Activated CD4-positive, alpha-beta T cell treated with anti-CD3 and anti-CD28 coated beads, Interleukin-2, amount 10 ng/mL, durations not matched to agents 24 days and 14 days (primary cell): ENCODE measurements around the gene TNC. TPM values are rescaled to one million over a fixed set of nuclear protein-coding genes. Genes with fewer than 3 reads are reported as not detected.
A peak's percentile ranks its signal among the peaks of the same experiment; 100 is the strongest.

Experiments used
- DNase-seq: peaks from one replicate; pipeline ENCODE4 v3.0.0; 2022
- H3K27ac Mint-ChIP-seq: one replicate; pipeline ENCODE4 v1.8.0; 2022; ENCODE audit warnings: mild to moderate bottlenecking, mixed read lengths
- H3K27me3 Mint-ChIP-seq: one replicate; pipeline ENCODE4 v1.8.0; 2022; ENCODE audit warnings: mixed read lengths
- H3K36me3 Mint-ChIP-seq: one replicate; pipeline ENCODE4 v1.8.0; 2022; ENCODE audit warnings: low read depth, mild to moderate bottlenecking, mixed read lengths
- H3K4me1 Mint-ChIP-seq: one replicate; pipeline ENCODE4 v1.8.0; 2021; ENCODE audit warnings: mixed read lengths
- H3K4me3 Mint-ChIP-seq: one replicate; pipeline ENCODE4 v1.8.0; 2022; ENCODE audit warnings: mild to moderate bottlenecking, moderate library complexity, mixed read lengths
- H3K9me3 Mint-ChIP-seq: one replicate; pipeline ENCODE4 v1.8.0; 2021; ENCODE audit warnings: mixed read lengths
- intact Hi-C: fragments of 100-400 bp; cut with micrococcal nuclease; formaldehyde crosslinking; loops from one replicate; pipeline ENCODE4 v1.15.1; 2023
- total RNA-seq: library from RNA; stranded (reverse); gene quantifications from 2 replicates; pipeline ENCODE4 v1.2.3, GENCODE V29; 2022

The TNC gene
- total RNA-seq, 1 donor from 2014 or later: 0.98 TPM

DNA sequence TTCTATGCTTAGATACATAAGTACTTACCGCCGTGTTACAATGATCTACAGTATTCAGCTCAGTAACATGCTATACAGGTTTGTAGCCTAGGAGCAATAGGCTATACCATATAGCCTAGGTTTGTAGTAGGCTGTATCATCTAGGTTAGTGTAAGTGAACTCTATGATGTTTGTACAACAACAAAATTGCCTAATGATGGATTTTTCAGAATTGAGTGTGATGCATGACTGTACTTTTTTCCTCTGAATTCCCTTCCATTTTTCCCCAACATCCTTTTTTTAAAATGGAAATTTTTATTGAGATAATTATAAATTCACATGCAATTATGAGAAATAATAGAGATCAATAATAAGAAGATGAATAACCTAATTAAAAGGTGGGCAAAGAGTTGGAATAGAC, 119.6 kb downstream of the TNC start:
- no peak for DNase-seq
- Mint-ChIP-seq H3K4me1 (peaks cover 47% of the 10 kb centered on the region), H3K4me3 (no peak overlapping the region), H3K27me3 (no peaks in the 10 kb centered on the region), H3K36me3 (no peaks in the 10 kb centered on the region), H3K27ac (no peak overlapping the region), H3K9me3 (peaks cover 4% of the 10 kb centered on the region)
- intact Hi-C loops: no loop called here

DNA sequence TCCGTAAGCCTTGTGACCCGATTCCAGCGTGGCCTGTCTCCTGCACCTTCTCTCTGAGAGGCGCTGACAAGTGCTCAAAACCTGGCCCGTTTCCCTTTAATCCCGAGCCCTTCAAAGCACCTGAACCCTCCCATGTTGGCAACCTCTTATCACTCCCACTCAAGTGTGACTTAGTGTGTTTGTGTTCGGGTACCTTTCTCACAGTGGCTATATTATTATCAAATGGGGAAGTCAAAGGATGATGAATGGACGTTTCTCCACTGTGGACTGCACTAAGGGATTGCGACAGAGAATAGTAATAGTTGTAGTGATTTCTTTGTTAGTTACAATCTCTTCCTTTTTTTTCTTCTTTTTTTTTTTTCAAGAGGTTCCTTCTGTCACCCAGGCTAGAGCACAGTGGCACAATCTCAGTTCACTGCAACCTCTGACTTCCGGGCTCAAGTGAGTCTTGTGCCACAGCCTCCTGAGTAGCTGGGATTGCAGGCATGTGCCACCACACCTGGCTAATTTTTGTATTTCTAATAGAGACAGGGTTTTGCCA, 122.2 kb downstream of the TNC start:
- Mint-ChIP-seq H3K36me3 (no peaks in the 10 kb centered on the region), H3K27ac (no peak overlapping the region), H3K9me3 (no peaks in the 10 kb centered on the region), H3K4me1 (peaks cover 59% of the 10 kb centered on the region), H3K27me3 (no peaks in the 10 kb centered on the region), H3K4me3 (no peak overlapping the region)
- DNase-seq: no peak
- intact Hi-C loops: no loop called here

DNA sequence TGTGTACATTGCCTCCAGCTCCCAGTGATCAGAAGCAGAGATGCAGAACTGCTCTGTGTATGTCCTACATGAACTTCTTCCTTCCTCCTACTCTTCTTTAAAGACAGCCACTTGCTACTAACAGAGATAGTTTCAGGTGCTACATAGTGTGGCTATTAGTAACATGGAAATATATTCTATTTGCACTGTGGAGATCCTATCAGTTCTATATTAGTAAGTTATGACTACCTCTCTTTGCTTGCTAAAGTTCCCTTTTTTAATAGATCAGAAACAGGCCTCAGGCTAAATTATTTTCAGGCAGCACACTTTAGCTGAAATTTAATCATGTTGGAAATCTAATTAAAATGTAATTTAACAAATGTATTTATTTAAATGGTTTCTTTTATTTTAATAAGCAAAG, 123.2 kb downstream of the TNC start:
- H3K9me3 Mint-ChIP-seq: no peaks in the 10 kb centered on the region
- H3K27me3 Mint-ChIP-seq: no peaks in the 10 kb centered on the region
- intact Hi-C loops: no loop called here
- peaks cover 59% of the 10 kb centered on the region for H3K4me1 Mint-ChIP-seq
- no peak for DNase-seq
- no peak overlapping the region for H3K27ac Mint-ChIP-seq
- H3K4me3 Mint-ChIP-seq: no peak overlapping the region
- H3K36me3 Mint-ChIP-seq: no peaks in the 10 kb centered on the region

DNA sequence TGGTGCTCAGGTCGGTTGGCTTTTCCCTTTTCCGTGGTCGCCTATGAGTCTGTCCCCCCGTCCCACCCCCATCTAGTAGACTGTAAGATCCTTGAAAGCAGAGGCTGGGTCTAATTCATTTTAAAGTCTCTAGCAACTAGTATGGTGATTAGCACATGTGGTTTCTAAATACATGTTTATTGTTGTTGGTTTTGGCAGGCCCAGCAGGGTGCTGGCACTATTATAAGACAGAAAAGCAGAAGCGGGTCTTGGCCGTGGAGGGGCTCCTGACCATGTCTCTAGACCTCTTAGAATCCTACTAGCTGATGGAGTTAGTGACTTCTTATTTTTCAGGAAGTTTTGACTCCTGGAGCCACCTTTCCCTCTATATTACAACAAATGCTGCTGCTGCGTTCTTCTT, 126.1 kb downstream of the TNC start:
- DNase-seq: peak; percentile 46
- Mint-ChIP-seq H3K27ac (peak overlapping the region; percentile 13), H3K9me3 (no peaks in the 10 kb centered on the region), H3K4me1 (peaks cover 78% of the 10 kb centered on the region), H3K4me3 (no peak overlapping the region), H3K27me3 (no peaks in the 10 kb centered on the region), H3K36me3 (no peaks in the 10 kb centered on the region)
- intact Hi-C loops: no loop called here

DNA sequence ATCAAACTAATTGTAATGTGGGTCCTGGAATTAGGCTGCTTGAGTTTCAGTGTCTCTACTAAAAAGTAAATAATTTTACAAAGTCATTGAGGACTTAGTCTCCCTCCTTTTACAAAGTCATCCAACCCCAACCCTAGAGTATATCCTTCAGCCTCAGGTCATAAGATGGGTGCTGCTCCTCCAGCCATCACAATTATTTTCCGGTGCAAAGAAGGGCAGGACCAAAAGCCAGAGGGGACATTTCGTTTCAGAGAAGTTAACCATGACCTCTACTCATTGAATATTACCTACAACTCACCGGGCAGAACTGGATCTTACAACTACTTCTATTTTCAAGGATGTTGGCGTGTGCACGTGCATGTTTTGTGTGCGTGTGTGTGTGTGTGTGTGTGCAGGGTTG, 127.1 kb downstream of the TNC start:
- H3K4me3 Mint-ChIP-seq: no peak overlapping the region
- H3K4me1 Mint-ChIP-seq: peaks cover 82% of the 10 kb centered on the region
- intact Hi-C loops: no loop called here
- no peaks in the 10 kb centered on the region for H3K27me3 Mint-ChIP-seq
- DNase-seq: peak; percentile 53
- H3K9me3 Mint-ChIP-seq: no peaks in the 10 kb centered on the region
- no peaks in the 10 kb centered on the region for H3K36me3 Mint-ChIP-seq
- peak overlapping the region; percentile 49 for H3K27ac Mint-ChIP-seq

DNA sequence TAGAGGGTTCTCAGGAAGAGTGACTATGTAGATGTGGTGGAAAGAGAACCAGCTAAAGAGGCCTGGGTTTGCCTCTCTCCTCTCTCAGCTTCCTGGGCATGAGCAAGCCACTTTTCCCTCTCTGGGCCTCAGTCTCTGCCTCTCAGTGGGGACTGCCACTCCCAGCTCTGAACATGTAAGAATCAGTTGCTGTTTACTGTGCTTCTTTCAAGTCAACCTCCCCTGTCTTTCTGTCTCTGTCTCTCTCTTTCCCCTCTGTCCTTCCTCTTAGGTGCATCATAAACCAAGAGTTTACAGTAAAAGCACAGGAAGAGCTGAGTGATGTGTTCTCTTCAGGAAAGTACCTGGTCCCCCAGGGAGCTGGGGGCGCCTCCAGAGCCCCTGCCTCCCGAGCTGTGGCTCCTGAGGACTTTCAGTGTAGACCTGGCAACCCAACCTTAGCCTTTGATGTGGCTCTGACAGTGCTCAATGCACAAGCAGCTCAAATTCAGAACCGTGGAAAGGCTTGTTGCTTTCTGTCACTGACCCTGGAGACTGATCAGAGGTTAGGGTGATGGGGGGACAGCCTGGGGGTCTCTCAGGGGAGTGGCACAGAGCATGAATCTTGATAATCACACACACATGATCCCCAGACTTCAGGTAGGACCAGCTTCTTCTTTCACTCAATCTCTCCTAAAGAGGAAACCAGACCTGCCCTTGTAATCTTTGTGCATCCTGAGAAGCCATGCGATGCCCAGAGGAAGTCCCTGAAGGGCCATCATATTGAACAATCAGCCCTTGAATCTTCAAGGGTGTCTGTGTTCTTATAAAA, 128.2 kb downstream of the TNC start:
- Mint-ChIP-seq H3K36me3 (peaks cover 1% of the 10 kb centered on the region), H3K27ac (peak overlapping the region; percentile 97), H3K4me1 (peaks cover 78% of the 10 kb centered on the region), H3K27me3 (no peaks in the 10 kb centered on the region), H3K9me3 (no peaks in the 10 kb centered on the region), H3K4me3 (peak overlapping the region; percentile 65)
- intact Hi-C loops: loop anchor here (1.0 kb wide), 12 partner anchors 10 to 309 kb away; partner anchors contain the start of gene TNFSF8
- peak; percentile 93 for DNase-seq

DNA sequence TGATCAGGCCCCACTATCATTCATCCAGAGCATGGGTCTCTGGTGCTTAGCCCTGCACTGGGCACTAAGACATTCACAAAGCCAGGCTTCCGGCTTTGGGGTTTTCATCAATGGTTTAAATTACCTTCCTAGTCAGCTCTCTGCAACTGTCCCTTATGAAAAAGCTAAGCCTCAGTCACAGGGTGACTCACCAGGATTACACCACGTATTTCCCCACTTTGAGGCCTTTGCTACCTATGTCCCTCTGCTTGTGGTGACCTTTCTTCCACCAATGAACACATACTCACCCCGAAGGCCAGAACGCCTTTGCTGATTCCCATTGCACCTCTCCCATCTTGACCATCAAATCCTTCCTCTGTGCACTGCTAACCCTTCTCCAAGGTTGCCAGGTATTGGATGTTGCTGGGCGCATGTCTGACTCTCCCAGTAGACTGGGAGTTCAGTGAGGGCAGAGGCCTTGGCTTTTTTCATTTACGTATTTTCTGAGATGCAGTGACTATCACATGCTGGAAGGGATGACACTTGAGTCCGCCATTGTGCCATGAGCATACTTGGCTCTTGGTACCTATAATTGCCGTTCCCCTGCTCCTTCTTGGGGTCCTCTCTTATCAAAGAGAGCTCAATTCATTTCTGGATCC, 128.9 kb downstream of the TNC start:
- H3K27ac Mint-ChIP-seq: peak overlapping the region; percentile 97
- peak overlapping the region; percentile 65 for H3K4me3 Mint-ChIP-seq
- no peaks in the 10 kb centered on the region for H3K27me3 Mint-ChIP-seq
- peaks cover 3% of the 10 kb centered on the region for H3K36me3 Mint-ChIP-seq
- DNase-seq: peak; percentile 79
- peaks cover 74% of the 10 kb centered on the region for H3K4me1 Mint-ChIP-seq
- H3K9me3 Mint-ChIP-seq: no peaks in the 10 kb centered on the region
- intact Hi-C loops: loop anchor here (1.0 kb wide), 12 partner anchors 11 to 308 kb away; partner anchors contain the start of gene TNFSF8

DNA sequence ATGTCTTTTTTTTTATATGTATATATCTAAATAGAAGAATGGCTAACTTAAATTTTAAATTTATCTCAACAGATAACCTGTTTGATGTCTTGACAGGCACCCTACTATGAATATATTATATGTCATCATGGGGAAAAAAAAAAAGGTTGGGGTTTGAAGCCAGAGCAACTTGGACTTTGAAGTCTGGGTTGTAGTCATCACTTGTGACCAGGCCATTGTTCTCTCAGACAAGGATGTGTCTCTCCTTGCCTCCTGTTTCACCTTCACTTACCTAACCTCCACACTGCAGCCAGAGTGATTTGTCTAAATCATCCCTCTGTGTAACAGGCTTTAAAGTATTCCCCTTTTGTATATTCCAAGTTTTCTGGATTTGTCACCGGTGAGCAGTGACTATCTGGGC, 130.8 kb downstream of the TNC start:
- peaks cover 2% of the 10 kb centered on the region for H3K27me3 Mint-ChIP-seq
- peaks cover 3% of the 10 kb centered on the region for H3K36me3 Mint-ChIP-seq
- peaks cover 3% of the 10 kb centered on the region for H3K9me3 Mint-ChIP-seq
- peaks cover 59% of the 10 kb centered on the region for H3K4me1 Mint-ChIP-seq
- intact Hi-C loops: no loop called here
- peak overlapping the region; percentile 97 for H3K27ac Mint-ChIP-seq
- peak; percentile 49 for DNase-seq
- no peak overlapping the region for H3K4me3 Mint-ChIP-seq

DNA sequence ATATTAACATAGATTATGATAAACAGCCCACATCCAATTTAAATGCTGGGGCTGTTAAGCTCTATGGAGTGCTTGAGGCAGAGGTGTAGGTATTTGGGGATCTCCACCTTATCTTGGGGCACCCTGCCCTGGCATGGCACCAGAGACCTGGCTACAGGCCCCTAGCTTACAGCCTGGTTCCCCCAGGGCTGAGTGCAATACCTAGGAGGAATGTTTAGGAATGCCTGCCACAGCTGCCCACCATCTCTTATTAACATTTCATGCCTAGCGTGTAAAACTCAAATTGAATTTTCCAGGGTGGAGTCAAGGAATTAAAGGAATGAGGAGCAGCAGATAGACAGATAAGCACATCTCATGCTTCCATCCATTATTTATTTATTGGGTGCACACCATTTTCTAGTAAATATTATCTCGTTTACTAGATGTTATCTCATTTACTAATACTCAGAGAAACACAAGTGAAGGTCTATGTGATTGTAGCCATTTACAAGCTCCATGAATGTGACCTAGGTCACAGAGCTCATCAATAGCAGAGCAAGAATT, 131.9 kb downstream of the TNC start:
- peaks cover 48% of the 10 kb centered on the region for H3K4me1 Mint-ChIP-seq
- H3K36me3 Mint-ChIP-seq: peaks cover 3% of the 10 kb centered on the region
- no peak overlapping the region for H3K27ac Mint-ChIP-seq
- H3K27me3 Mint-ChIP-seq: peaks cover 5% of the 10 kb centered on the region
- DNase-seq: peak; percentile 37
- no peak overlapping the region for H3K4me3 Mint-ChIP-seq
- intact Hi-C loops: no loop called here
- H3K9me3 Mint-ChIP-seq: peaks cover 3% of the 10 kb centered on the region

DNA sequence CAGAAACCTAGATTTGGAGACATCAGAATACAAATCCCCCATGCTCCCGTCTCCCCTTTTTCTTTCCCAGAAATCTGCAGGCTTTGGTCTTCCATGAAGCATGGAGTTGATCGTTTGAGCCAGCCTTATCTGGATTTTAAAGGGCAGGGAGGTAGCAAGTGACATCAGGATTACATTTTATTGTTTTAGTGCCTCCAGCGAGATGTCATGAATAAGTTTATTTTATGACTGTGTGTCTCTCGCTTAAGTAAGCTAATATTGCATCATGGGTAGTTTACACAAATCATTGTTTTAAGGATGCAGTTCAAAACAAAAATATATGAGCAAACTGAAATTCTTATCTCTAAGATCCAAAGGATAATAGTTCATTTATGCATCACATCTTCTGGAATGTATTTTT, 136.9 kb downstream of the TNC start:
- H3K9me3 Mint-ChIP-seq: peaks cover 30% of the 10 kb centered on the region
- peaks cover 7% of the 10 kb centered on the region for H3K27me3 Mint-ChIP-seq
- H3K4me1 Mint-ChIP-seq: peaks cover 6% of the 10 kb centered on the region
- peaks cover 8% of the 10 kb centered on the region for H3K36me3 Mint-ChIP-seq
- H3K27ac Mint-ChIP-seq: no peak overlapping the region
- no peak overlapping the region for H3K4me3 Mint-ChIP-seq
- no peak for DNase-seq
- intact Hi-C loops: no loop called here

DNA sequence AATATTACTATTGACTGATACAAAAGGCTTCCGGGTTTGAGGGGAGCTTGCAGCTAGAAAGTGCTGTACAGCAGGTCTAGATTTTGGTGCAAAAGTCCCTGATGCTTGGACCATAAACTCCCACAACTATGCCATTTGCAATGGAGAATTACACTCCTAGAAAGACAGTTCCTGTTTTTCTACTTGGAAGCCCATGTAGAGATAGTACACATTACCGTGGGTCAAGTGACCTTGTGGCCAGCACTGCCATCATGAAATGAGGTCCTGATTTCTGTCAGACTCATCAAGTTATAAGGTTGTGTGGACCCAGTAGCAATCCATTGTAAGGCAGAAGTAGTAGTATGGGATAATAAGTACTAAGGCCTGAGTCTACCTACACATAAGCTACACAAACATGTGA, 144.7 kb downstream of the TNC start:
- no peak overlapping the region for H3K4me3 Mint-ChIP-seq
- DNase-seq: peak; percentile 34
- H3K9me3 Mint-ChIP-seq: peaks cover 15% of the 10 kb centered on the region
- H3K27me3 Mint-ChIP-seq: peaks cover 2% of the 10 kb centered on the region
- peaks cover 17% of the 10 kb centered on the region for H3K4me1 Mint-ChIP-seq
- no peak overlapping the region for H3K27ac Mint-ChIP-seq
- peaks cover 9% of the 10 kb centered on the region for H3K36me3 Mint-ChIP-seq
- intact Hi-C loops: no loop called here

DNA sequence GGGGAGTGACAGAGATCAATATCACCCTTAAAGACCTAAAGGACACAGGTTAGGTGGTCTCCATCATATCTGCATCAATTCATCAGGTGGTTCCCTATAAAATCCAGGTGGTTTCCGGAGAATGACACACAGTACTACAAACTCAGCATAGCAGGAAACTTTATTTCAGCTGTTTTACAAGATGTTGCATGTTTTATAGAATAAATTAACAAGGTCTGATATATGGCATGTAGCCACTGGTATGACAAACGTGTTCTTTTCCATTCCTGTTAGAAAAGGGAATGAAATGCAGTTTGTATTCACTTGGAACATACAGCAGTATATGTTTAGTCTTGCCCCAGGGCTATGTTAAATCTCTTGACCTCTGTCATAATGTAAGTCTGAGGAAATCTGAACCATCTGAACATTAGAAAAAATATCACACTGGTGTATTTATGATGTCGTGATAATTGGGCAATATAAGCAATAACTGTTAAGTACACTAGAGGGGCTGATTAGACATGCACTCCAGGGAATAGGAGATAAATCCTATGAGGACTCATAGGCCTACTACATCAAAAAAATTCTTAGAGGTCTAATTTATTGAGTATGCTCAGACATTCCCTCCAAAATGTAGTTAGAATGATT, 145.3 kb downstream of the TNC start:
- Mint-ChIP-seq H3K27me3 (peaks cover 1% of the 10 kb centered on the region), H3K4me3 (no peak overlapping the region), H3K27ac (no peak overlapping the region), H3K4me1 (peaks cover 22% of the 10 kb centered on the region), H3K36me3 (peaks cover 9% of the 10 kb centered on the region), H3K9me3 (peaks cover 11% of the 10 kb centered on the region)
- no peak for DNase-seq
- intact Hi-C loops: no loop called here
